ENCODE results near the gene ATM. TPM values are rescaled to one million over a fixed set of nuclear protein-coding genes. Genes with fewer than 3 reads are reported as not detected.

ATM gene
- total RNA-seq, 4 donors from 2014 or later: 18.4 to 44.9 (median 33.3) TPM

DNA sequence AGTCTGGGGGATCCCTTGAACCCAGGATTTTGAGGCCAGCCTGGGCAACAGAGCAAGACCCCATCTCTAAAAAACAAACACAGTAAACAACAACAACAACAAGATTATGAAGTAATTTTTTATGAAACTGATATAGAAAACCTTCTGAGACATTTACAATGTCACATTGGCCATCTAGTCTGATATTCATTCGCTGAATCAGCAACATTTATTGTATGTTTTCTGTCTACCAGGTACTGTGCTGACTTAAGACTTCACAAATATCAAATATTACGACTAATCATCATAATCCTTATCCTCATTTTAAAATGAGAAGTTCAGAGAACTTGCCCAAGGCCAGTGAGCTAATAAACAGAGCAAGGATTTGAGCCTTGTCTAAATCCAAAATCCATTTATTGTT, 120.8 kb downstream of the ATM start:
- no peak overlapping the region for H3K4me3 ChIP-seq (ENCODE audit: low read depth, poor library complexity, severe bottlenecking)
- intact Hi-C loops (cut with DNase I; ENCODE audit: low total_unique reads): no loop called here
- WGBS, 2 donors: 87 to 97% methylated on average over 2 of the region's 2 CpGs
- no peak for DNase-seq (ENCODE audit: low spot score in 2 of 2)
- TF ChIP-seq, protein P1, sequence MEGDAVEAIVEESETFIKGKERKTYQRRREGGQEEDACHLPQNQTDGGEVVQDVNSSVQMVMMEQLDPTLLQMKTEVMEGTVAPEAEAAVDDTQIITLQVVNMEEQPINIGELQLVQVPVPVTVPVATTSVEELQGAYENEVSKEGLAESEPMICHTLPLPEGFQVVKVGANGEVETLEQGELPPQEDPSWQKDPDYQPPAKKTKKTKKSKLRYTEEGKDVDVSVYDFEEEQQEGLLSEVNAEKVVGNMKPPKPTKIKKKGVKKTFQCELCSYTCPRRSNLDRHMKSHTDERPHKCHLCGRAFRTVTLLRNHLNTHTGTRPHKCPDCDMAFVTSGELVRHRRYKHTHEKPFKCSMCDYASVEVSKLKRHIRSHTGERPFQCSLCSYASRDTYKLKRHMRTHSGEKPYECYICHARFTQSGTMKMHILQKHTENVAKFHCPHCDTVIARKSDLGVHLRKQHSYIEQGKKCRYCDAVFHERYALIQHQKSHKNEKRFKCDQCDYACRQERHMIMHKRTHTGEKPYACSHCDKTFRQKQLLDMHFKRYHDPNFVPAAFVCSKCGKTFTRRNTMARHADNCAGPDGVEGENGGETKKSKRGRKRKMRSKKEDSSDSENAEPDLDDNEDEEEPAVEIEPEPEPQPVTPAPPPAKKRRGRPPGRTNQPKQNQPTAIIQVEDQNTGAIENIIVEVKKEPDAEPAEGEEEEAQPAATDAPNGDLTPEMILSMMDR (IDR thresholded peaks at IDR 0.05): no peak
- no peak for TF ChIP-seq POLR2A (IDR thresholded peaks at IDR 0.05)

DNA sequence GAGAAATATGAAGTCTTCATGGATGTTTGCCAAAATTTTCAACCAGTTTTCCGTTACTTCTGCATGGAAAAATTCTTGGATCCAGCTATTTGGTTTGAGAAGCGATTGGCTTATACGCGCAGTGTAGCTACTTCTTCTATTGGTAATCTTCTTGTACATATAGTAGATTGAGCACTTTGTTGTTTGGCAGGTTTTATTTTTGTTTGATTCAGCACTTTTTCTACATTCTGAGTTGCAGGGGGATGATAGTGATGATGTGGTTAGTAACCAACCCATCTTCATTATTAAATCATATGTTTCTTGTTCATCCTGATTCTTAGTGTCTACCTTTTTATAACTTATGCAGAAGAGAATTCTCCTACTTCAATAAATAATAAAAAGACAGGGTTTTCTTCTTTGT, 122.9 kb downstream of the ATM start:
- intact Hi-C loops (cut with DNase I; ENCODE audit: low total_unique reads): no loop called here
- 96% methylated on average over 4 of the region's 4 CpGs for WGBS, 2 donors
- DNase-seq (ENCODE audit: low spot score in 2 of 2): no peak
- TF ChIP-seq, protein P1 (IDR thresholded peaks at IDR 0.05): no peak
- TF ChIP-seq POLR2A (IDR thresholded peaks at IDR 0.05): no peak
- H3K4me3 ChIP-seq (ENCODE audit: low read depth, poor library complexity, severe bottlenecking): no peak overlapping the region

DNA sequence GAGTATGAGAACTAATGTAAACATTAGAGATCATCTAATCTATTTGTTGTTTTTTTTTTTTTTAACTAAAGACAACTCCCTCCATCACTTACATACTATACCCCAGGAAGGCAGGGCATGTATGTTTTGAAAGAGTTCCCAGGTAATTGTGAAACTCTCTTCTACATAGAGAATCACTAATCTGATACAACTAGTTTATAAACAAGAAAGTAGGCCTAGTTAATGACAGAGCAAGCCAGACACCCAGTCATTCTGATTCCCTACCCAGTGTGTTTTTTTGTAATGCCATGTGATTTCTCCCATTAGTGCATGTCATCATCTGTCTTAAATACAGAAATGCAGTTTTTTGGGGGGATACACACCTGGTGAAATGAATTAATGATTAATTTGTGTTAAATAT, 123.6 kb downstream of the ATM start:
- TF ChIP-seq POLR2A (IDR thresholded peaks at IDR 0.05): no peak
- TF ChIP-seq, protein P1 (IDR thresholded peaks at IDR 0.05): no peak
- intact Hi-C loops (cut with DNase I; ENCODE audit: low total_unique reads): no loop called here
- no peak for DNase-seq (ENCODE audit: low spot score in 2 of 2)
- H3K4me3 ChIP-seq (ENCODE audit: low read depth, poor library complexity, severe bottlenecking): no peak overlapping the region

DNA sequence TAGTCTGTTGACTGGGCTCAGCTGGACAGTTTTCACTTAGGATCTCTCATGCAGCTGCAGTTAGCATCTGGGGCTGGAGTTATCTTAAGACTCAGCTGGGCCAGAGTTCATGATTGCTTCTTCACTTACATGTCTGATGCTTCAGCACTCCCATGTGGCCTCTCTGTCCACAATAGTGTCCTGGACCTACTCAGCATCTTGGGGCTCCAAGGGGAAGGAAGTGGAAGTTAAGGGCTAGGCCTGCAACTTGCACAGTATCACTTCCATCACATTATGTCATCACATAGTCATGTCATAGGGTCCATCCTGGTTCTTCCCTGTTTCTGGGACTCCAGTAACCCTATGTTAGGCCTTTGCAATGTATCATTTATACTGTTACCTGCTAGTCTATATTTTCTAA, 128.6 kb downstream of the ATM start:
- TF ChIP-seq, protein P1 (IDR thresholded peaks at IDR 0.05): no peak
- TF ChIP-seq POLR2A (IDR thresholded peaks at IDR 0.05): no peak
- intact Hi-C loops (cut with DNase I; ENCODE audit: low total_unique reads): no loop called here
- no peak overlapping the region for H3K4me3 ChIP-seq (ENCODE audit: low read depth, poor library complexity, severe bottlenecking)
- DNase-seq (ENCODE audit: low spot score in 2 of 2): no peak

DNA sequence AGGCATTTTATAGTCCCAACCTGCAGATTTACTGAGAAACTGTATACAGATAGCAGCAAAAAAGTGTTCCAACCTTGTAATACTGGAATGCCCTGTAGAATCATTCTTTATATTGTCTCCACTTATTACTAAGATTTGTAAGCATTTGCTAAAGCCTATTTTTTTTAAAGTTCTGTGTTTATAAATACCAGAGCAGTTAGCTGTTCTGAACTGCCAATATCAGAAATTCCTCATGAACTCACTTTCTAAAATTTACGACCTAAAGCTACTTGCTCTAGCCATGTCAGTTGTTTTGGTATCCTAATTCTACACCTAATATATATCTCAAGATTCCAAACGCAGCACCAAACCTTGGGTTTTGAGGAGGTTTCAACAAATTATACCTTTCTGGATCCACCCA, 141.3 kb downstream of the ATM start:
- intact Hi-C loops (cut with DNase I; ENCODE audit: low total_unique reads): no loop called here
- 81 to 82% methylated on average over 2 of the region's 2 CpGs for WGBS, 2 donors
- TF ChIP-seq POLR2A (IDR thresholded peaks at IDR 0.05): no peak
- TF ChIP-seq, protein P1 (IDR thresholded peaks at IDR 0.05): no peak
- DNase-seq (ENCODE audit: low spot score in 2 of 2): no peak
- no peak overlapping the region for H3K4me3 ChIP-seq (ENCODE audit: low read depth, poor library complexity, severe bottlenecking)

DNA sequence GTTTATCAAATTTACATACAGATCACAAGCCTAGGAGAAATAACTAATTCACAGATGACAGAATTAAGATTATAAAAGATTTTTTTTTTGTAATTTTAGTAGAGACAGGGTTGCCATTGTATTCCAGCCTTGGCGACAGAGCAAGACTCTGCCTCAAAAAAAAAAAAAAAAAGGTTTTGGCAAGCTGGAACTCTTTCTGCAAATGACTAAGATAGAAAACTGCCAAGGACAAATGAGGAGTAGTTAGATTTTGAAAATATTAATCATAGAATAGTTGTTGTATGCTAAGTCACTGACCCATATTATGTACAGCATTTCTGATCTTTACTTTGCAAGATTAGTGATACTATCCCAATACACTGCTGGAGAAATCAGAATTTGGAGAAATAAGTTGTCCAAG, 145.3 kb downstream of the ATM start:
- 31 to 36% methylated on average over 1 of the region's 1 CpG for WGBS, 2 donors

More for the DNA sequence above, 145.3 kb downstream of the ATM start:
- no peak for DNase-seq (ENCODE audit: low spot score in 2 of 2)
- intact Hi-C loops (cut with DNase I; ENCODE audit: low total_unique reads): no loop called here
- no peak for TF ChIP-seq POLR2A (IDR thresholded peaks at IDR 0.05)
- TF ChIP-seq, protein P1 (IDR thresholded peaks at IDR 0.05): no peak
- H3K4me3 ChIP-seq (ENCODE audit: low read depth, poor library complexity, severe bottlenecking): no peak overlapping the region
